ENCODE results near the gene PXMP4.

The PXMP4 gene

DNA sequence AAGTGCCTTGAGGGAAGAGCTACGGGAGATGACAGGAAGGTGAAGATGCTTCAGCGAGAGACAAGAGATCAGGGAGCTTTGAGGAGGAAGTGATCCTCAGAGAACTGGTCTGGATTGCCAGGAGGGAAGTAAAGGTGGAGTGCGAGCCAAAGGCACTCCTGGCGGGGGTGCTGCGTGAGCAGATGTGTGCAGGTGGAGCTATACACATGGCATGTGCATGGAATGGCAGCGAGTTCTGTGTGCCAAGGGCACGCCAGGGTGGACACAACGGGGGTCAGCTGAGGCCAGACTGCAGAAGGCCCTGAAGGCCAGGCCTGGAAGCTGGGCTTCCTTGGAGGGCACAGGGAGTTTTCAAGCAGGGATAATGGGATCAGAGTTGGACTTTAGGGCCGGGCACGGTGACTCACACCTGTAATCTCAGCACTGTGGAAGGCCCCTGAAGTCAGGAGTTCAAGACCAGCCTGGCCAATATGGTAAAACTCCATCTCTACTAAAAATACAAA is 6.2 kb downstream of the PXMP4 start:
- TF ChIP-seq REST (IDR thresholded peaks at IDR 0.05; ENCODE audit: insufficient read depth in 1 of 2, low read depth in 2 of 2, low read length in 2 of 2) (no peak), SIN3A (IDR thresholded peaks at IDR 0.05; ENCODE audit: borderline replicate concordance, insufficient read depth, low read length) (no peak), POLR2AphosphoS5 (IDR thresholded peaks at IDR 0.05; ENCODE audit: low read depth, low read length) (no peak), FOXP2 (optimal IDR thresholded peaks at IDR 0.05; ENCODE audit: borderline replicate concordance, extremely low read depth, extremely low read length, insufficient read depth) (no peak), TAF1 (IDR thresholded peaks at IDR 0.05; ENCODE audit: borderline replicate concordance, insufficient read depth, low read length) (no peak)

GRCh38 chr20:33711446-33711738 is 8.7 kb downstream of the PXMP4 start:
- TF ChIP-seq TAF1 (IDR thresholded peaks at IDR 0.05; ENCODE audit: borderline replicate concordance, insufficient read depth, low read length) (no peak), POLR2AphosphoS5 (IDR thresholded peaks at IDR 0.05; ENCODE audit: low read depth, low read length) (no peak), SIN3A (IDR thresholded peaks at IDR 0.05; ENCODE audit: borderline replicate concordance, insufficient read depth, low read length) (no peak), FOXP2 (optimal IDR thresholded peaks at IDR 0.05; ENCODE audit: borderline replicate concordance, extremely low read depth, extremely low read length, insufficient read depth) (no peak), REST (IDR thresholded peaks at IDR 0.05; ENCODE audit: insufficient read depth in 1 of 2, low read depth in 2 of 2, low read length in 2 of 2) (no peak)

DNA sequence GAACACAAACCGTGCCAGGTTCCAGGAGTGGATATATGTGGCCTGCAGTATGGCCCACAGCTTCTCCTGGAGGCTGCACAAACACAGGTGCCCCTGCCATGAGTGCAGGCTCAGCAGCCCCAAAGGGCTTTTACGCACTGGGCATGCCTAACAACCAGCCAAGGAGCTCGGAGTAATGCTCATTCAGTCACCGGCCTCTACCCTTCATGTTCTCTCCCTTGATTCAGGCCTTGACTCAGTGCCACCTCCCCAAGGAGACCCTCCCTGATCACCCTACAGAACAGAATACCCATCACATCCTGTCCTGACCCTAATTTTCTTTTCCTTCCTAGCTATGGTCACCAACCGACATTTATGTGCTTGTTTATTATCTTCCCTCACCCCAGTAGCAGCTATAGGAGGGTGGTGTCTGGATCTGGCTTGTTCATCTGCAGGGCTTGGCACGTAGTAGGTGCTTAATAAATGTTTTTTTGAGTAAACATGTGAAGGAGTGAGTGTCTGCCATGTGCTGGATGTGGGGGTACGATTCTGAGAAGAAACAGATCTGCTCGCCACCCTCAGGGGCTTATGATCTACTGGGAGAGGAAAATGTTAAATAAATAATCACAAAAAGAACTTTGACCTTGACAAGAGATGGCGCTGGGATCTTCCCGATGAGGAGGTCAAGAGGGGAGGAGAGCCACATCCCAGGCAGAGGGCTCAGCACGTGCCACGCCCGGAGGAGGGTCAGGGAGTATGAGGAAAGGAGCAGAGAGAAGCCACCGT is 9.2 kb downstream of the PXMP4 start:
- TF ChIP-seq POLR2AphosphoS5 (IDR thresholded peaks at IDR 0.05; ENCODE audit: low read depth, low read length) (no peak), SIN3A (IDR thresholded peaks at IDR 0.05; ENCODE audit: borderline replicate concordance, insufficient read depth, low read length) (no peak), REST (IDR thresholded peaks at IDR 0.05; ENCODE audit: insufficient read depth in 1 of 2, low read depth in 2 of 2, low read length in 2 of 2) (no peak), TAF1 (IDR thresholded peaks at IDR 0.05; ENCODE audit: borderline replicate concordance, insufficient read depth, low read length) (no peak), FOXP2 (optimal IDR thresholded peaks at IDR 0.05; ENCODE audit: borderline replicate concordance, extremely low read depth, extremely low read length, insufficient read depth) (no peak)

GRCh38 chr20:33709905-33710541 is 10.1 kb downstream of the PXMP4 start:
- TF ChIP-seq FOXP2 (optimal IDR thresholded peaks at IDR 0.05; ENCODE audit: borderline replicate concordance, extremely low read depth, extremely low read length, insufficient read depth) (no peak), REST (IDR thresholded peaks at IDR 0.05; ENCODE audit: insufficient read depth in 1 of 2, low read depth in 2 of 2, low read length in 2 of 2) (no peak), TAF1 (IDR thresholded peaks at IDR 0.05; ENCODE audit: borderline replicate concordance, insufficient read depth, low read length) (no peak)

Measured in PFSK-1 (cell line).